SK-N-MC (cell line): ENCODE results near the gene LRP5.
"Not testable (repeated sequence)": the region's sequence is repeated elsewhere in the genome, so short reads cannot be mapped to it uniquely, and the experiment has no call there.

Source experiments
- EZH2 ChIP-seq: fragments of 200-600 bp; sonication (generic); IDR thresholded peaks from one replicate; pipeline ENCODE4 v1.6.1; 2017; ENCODE audit warnings: antibody characterized with exemption
- FOXP2 ChIP-seq: optimal IDR thresholded peaks from 2 replicates; pipeline ENCODE3; 2011; ENCODE audit warnings: mild to moderate bottlenecking, moderate library complexity; ENCODE audit not compliant: insufficient read depth; ENCODE audit errors: extremely low read length, control extremely low read depth
- POLR2AphosphoS5 ChIP-seq: IDR thresholded peaks from 2 replicates; pipeline ENCODE4 v1.6.1; 2012; ENCODE audit warnings: mild to moderate bottlenecking, low read depth, low read length, borderline replicate concordance

GRCh38 chr11:68344821-68345220 lies 32.4 kb downstream of the LRP5 start:
- TF ChIP-seq POLR2AphosphoS5, EZH2, FOXP2: not testable (repeated sequence)
